IPS-18c (cell line): ENCODE measurements around the gene ADSS1.

ENCODE experiments used
- H3K4me3 ChIP-seq: 2 replicates; pipeline ENCODE4 v1.7.0; 2013; ENCODE audit warnings: low read depth, mild to moderate bottlenecking, low read length, moderate library complexity; ENCODE audit not compliant: insufficient read depth
- H3K9me3 ChIP-seq: one replicate; pipeline ENCODE4 v1.6.1; 2013; ENCODE audit warnings: mild to moderate bottlenecking, low read length, moderate library complexity; ENCODE audit not compliant: control insufficient read depth, insufficient read depth

Gene ADSS1

GRCh38 chr14:104774453-104775072 is 50.5 kb downstream of the ADSS1 start:
- Histone ChIP-seq H3K9me3 (peaks cover 9% of the 10 kb centered on the region), H3K4me3 (no peak overlapping the region)

GRCh38 chr14:104775073-104775489 is 51.1 kb downstream of the ADSS1 start:
- no peak overlapping the region for H3K4me3 ChIP-seq

GRCh38 chr14:104776481-104776880 is 52.5 kb downstream of the ADSS1 start:
- peaks cover 4% of the 10 kb centered on the region for H3K9me3 ChIP-seq
- no peak overlapping the region for H3K4me3 ChIP-seq

More at GRCh38 chr14:104775073-104775489, 51.1 kb downstream of the ADSS1 start:
- peaks cover 9% of the 10 kb centered on the region for H3K9me3 ChIP-seq

GRCh38 chr14:104776961-104777807 is 53.2 kb downstream of the ADSS1 start:
- H3K4me3 ChIP-seq: no peak overlapping the region
- H3K9me3 ChIP-seq: no peaks in the 10 kb centered on the region

GRCh38 chr14:104777808-104778249 is 53.8 kb downstream of the ADSS1 start:
- Histone ChIP-seq H3K4me3 (no peak overlapping the region), H3K9me3 (no peaks in the 10 kb centered on the region)

GRCh38 chr14:104778694-104779331 is 54.8 kb downstream of the ADSS1 start:
- Histone ChIP-seq H3K4me3 (no peak overlapping the region), H3K9me3 (no peaks in the 10 kb centered on the region)

- H3K9me3 ChIP-seq: no peaks in the 10 kb centered on the region
- H3K4me3 ChIP-seq: no peak overlapping the region
Measured at GRCh38 chr14:104779776-104780512, 55.9 kb downstream of the ADSS1 start.

GRCh38 chr14:104780513-104781030 is 56.5 kb downstream of the ADSS1 start:
- no peak overlapping the region for H3K4me3 ChIP-seq
- H3K9me3 ChIP-seq: no peaks in the 10 kb centered on the region

- H3K9me3 ChIP-seq: no peaks in the 10 kb centered on the region
Measured at GRCh38 chr14:104781271-104782077, 57.4 kb downstream of the ADSS1 start.

GRCh38 chr14:104782086-104782807 is 58.2 kb downstream of the ADSS1 start:
- H3K9me3 ChIP-seq: no peaks in the 10 kb centered on the region
- H3K4me3 ChIP-seq: no peak overlapping the region

More at GRCh38 chr14:104781271-104782077, 57.4 kb downstream of the ADSS1 start:
- H3K4me3 ChIP-seq: no peak overlapping the region

GRCh38 chr14:104782808-104783139 is 58.7 kb downstream of the ADSS1 start:
- H3K9me3 ChIP-seq: no peaks in the 10 kb centered on the region
- H3K4me3 ChIP-seq: no peak overlapping the region

GRCh38 chr14:104783484-104784217 is 59.6 kb downstream of the ADSS1 start:
- H3K9me3 ChIP-seq: no peaks in the 10 kb centered on the region
- H3K4me3 ChIP-seq: no peak overlapping the region

GRCh38 chr14:104784218-104784568 is 60.2 kb downstream of the ADSS1 start:
- Histone ChIP-seq H3K4me3 (no peak overlapping the region), H3K9me3 (no peaks in the 10 kb centered on the region)

- Histone ChIP-seq H3K9me3 (no peaks in the 10 kb centered on the region), H3K4me3 (no peak overlapping the region)
Measured at GRCh38 chr14:104784846-104785707, 61.0 kb downstream of the ADSS1 start.

- Histone ChIP-seq H3K4me3 (no peak overlapping the region), H3K9me3 (no peaks in the 10 kb centered on the region)
Measured at GRCh38 chr14:104785708-104786080, 61.7 kb downstream of the ADSS1 start.
